Nephron progenitor cell (in vitro differentiated cells): Measurements from ENCODE around the gene PLXNA2.

Experiments used
- DNase-seq: peaks from one replicate; pipeline ENCODE4 v3.0.0; 2021
- H3K27ac Mint-ChIP-seq: 2 replicates; pipeline ENCODE4 v1.8.0; 2021; ENCODE audit warnings: mild to moderate bottlenecking, moderate library complexity, mixed read lengths
- H3K27me3 Mint-ChIP-seq: 2 replicates; pipeline ENCODE4 v1.8.0; 2021; ENCODE audit warnings: mild to moderate bottlenecking, low read depth, mixed read lengths; ENCODE audit not compliant: poor library complexity
- H3K36me3 Mint-ChIP-seq: 2 replicates; pipeline ENCODE4 v1.8.0; 2021; ENCODE audit warnings: low read depth, mixed read lengths
- H3K4me1 Mint-ChIP-seq: 2 replicates; pipeline ENCODE4 v1.8.0; 2021; ENCODE audit warnings: mixed read lengths
- H3K4me3 Mint-ChIP-seq: 2 replicates; pipeline ENCODE4 v1.8.0; 2021; ENCODE audit warnings: mild to moderate bottlenecking, moderate library complexity, mixed read lengths
- H3K9me3 Mint-ChIP-seq: 2 replicates; pipeline ENCODE4 v1.8.0; 2021; ENCODE audit warnings: mild to moderate bottlenecking, moderate library complexity, mixed read lengths
- CTCF ChIP-seq: fragments of 200-600 bp; sonication (generic); IDR thresholded peaks from 2 replicates; pipeline ENCODE4 v1.5.0; 2021; ENCODE audit warnings: antibody characterized with exemption

The PLXNA2 gene

GRCh38 chr1:208202333-208202995 lies 41.7 kb downstream of the PLXNA2 start:
- Mint-ChIP-seq H3K9me3 (no peaks in the 10 kb centered on the region), H3K27me3 (peaks cover 6% of the 10 kb centered on the region), H3K27ac (peak overlapping the region; percentile 18), H3K4me1 (peaks cover 25% of the 10 kb centered on the region), H3K36me3 (peaks cover 46% of the 10 kb centered on the region), H3K4me3 (no peak overlapping the region)
- no peak for TF ChIP-seq CTCF
- DNase-seq = no peak

- Mint-ChIP-seq H3K27ac (no peak overlapping the region), H3K36me3 (peaks cover 51% of the 10 kb centered on the region), H3K4me3 (no peak overlapping the region), H3K27me3 (peaks cover 6% of the 10 kb centered on the region), H3K9me3 (no peaks in the 10 kb centered on the region), H3K4me1 (peaks cover 33% of the 10 kb centered on the region)
- DNase-seq = no peak
- TF ChIP-seq CTCF = no peak
Observed at GRCh38 chr1:208201229-208201628, 43.0 kb downstream of the PLXNA2 start.

DNA sequence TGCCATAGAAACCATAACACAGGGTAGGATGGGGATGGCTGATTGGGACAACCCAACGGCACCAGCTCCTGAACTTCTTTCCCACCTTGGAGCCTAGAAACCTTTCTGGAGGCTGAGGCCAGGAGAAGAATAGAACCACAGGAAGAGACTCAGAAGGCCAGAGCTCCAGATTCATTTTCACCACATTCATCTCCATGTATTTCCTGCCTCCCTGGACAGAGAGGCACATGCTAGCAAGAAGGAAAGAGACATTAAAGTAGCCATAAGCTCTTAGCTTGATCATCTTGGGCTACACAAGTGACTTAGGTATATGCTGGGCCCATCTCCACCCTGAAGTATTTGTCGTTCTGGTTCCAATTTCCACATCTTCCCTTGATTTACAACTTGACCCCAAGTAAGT lies 44.1 kb downstream of the PLXNA2 start:
- peaks cover 56% of the 10 kb centered on the region for H3K36me3 Mint-ChIP-seq
- H3K4me3 Mint-ChIP-seq = no peak overlapping the region
- H3K9me3 Mint-ChIP-seq = no peaks in the 10 kb centered on the region
- peaks cover 42% of the 10 kb centered on the region for H3K4me1 Mint-ChIP-seq
- H3K27ac Mint-ChIP-seq = no peak overlapping the region
- DNase-seq = no peak
- peaks cover 6% of the 10 kb centered on the region for H3K27me3 Mint-ChIP-seq
- TF ChIP-seq CTCF = no peak

GRCh38 chr1:208198236-208198635 lies 45.9 kb downstream of the PLXNA2 start:
- peaks cover 6% of the 10 kb centered on the region for H3K27me3 Mint-ChIP-seq
- H3K9me3 Mint-ChIP-seq = no peaks in the 10 kb centered on the region
- H3K4me1 Mint-ChIP-seq = peaks cover 44% of the 10 kb centered on the region
- TF ChIP-seq CTCF = no peak
- H3K27ac Mint-ChIP-seq = no peak overlapping the region
- DNase-seq = no peak
- H3K4me3 Mint-ChIP-seq = no peak overlapping the region
- H3K36me3 Mint-ChIP-seq = peaks cover 62% of the 10 kb centered on the region

DNA sequence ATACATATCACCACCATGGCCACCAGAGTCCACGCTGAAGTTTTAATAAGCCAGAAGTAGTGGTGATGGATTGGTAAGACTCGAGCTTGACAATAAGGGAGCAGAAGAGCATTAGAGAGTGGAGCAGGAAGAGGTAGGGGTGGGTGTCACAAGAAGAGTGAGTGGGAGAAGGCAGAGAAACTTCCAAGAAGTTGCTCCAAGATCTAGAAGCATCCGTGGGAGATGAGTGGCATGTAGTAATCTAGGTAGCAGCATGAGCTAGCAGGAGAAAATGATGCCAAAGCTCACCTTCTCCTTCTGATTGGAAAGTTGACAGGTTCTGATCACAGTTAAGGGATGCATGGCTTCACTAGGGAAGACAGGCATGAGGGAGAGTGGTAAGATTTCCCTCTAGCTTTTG lies 49.2 kb downstream of the PLXNA2 start:
- H3K4me1 Mint-ChIP-seq = peaks cover 31% of the 10 kb centered on the region
- DNase-seq = no peak
- H3K27ac Mint-ChIP-seq = no peak overlapping the region
- H3K4me3 Mint-ChIP-seq = no peak overlapping the region
- H3K36me3 Mint-ChIP-seq = peaks cover 64% of the 10 kb centered on the region
- TF ChIP-seq CTCF = no peak
- no peaks in the 10 kb centered on the region for H3K9me3 Mint-ChIP-seq
- H3K27me3 Mint-ChIP-seq = peaks cover 17% of the 10 kb centered on the region

DNA sequence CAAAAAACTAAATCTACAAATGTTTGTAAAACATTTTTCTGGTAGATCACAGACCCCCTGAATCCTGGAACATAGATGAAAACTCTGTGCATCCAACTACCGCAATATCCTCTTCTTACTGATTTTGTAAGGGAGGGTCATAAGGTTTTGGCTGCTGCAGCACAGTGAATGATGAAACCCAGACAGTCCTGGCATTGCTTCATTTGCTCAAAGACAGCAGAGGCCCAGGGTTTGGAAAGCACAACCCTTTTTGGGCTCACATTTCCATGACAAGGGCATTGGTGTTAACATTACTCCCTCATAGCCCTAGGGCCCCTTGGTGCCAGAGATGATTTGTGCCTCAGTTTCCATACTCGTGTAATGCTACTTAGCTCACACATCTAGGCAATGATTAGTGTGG lies 51.2 kb downstream of the PLXNA2 start:
- Mint-ChIP-seq H3K36me3 (peaks cover 67% of the 10 kb centered on the region), H3K4me1 (peaks cover 45% of the 10 kb centered on the region), H3K4me3 (no peak overlapping the region), H3K27me3 (peaks cover 32% of the 10 kb centered on the region), H3K9me3 (no peaks in the 10 kb centered on the region), H3K27ac (no peak overlapping the region)
- TF ChIP-seq CTCF = no peak
- no peak for DNase-seq
